ENCODE measurements around the gene BAZ1A. TPM values are rescaled to one million over a fixed set of nuclear protein-coding genes. Genes with fewer than 3 reads are reported as not detected.

The BAZ1A gene
- total RNA-seq, 1 donor from 2014 or later, result 42.5 TPM

- no peaks in the 10 kb centered on the region for H3K4me1 Mint-ChIP-seq
- H3K9me3 Mint-ChIP-seq, result no peaks in the 10 kb centered on the region
- H3K36me3 Mint-ChIP-seq, result peaks cover 40% of the 10 kb centered on the region
These were observed 99.8 kb downstream of the BAZ1A start for GRCh38 chr14:34775342-34775741.

GRCh38 chr14:34770901-34771300, 104.3 kb downstream of the BAZ1A start:
- H3K27me3 Mint-ChIP-seq (ENCODE audit: low read depth), result no peaks in the 10 kb centered on the region
- no peak for TF ChIP-seq CTCF (IDR thresholded peaks at IDR 0.05; ENCODE audit: unreplicated experiment)
- no peaks in the 10 kb centered on the region for H3K9me3 Mint-ChIP-seq
- peaks cover 26% of the 10 kb centered on the region for H3K36me3 Mint-ChIP-seq
- H3K4me1 Mint-ChIP-seq, result peaks cover 20% of the 10 kb centered on the region
- no peak overlapping the region for H3K27ac Mint-ChIP-seq
- no peak for DNase-seq (ENCODE audit: low spot score in 2 of 2, unreplicated experiment in 2 of 2)
- no peak overlapping the region for H3K4me3 Mint-ChIP-seq

More at GRCh38 chr14:34775342-34775741, 99.8 kb downstream of the BAZ1A start:
- no peak for TF ChIP-seq CTCF (IDR thresholded peaks at IDR 0.05; ENCODE audit: unreplicated experiment)
- no peak for DNase-seq (ENCODE audit: low spot score in 2 of 2, unreplicated experiment in 2 of 2)
- no peaks in the 10 kb centered on the region for H3K27me3 Mint-ChIP-seq (ENCODE audit: low read depth)
- no peak overlapping the region for H3K27ac Mint-ChIP-seq
- no peak overlapping the region for H3K4me3 Mint-ChIP-seq

GRCh38 chr14:34766606-34767005, 108.6 kb downstream of the BAZ1A start:
- Mint-ChIP-seq H3K36me3 (peaks cover 21% of the 10 kb centered on the region), H3K4me3 (no peak overlapping the region), H3K9me3 (no peaks in the 10 kb centered on the region), H3K27ac (peak overlapping the region; percentile 63), H3K4me1 (peaks cover 20% of the 10 kb centered on the region), H3K27me3 (ENCODE audit: low read depth) (no peaks in the 10 kb centered on the region)
- DNase-seq (ENCODE audit: low spot score in 2 of 2, unreplicated experiment in 2 of 2), result no peak
- TF ChIP-seq CTCF (IDR thresholded peaks at IDR 0.05; ENCODE audit: unreplicated experiment), result no peak

GRCh38 chr14:34766060-34766459, 109.1 kb downstream of the BAZ1A start:
- H3K4me3 Mint-ChIP-seq, result no peak overlapping the region
- H3K27ac Mint-ChIP-seq, result peak overlapping the region; percentile 63
- peaks cover 23% of the 10 kb centered on the region for H3K36me3 Mint-ChIP-seq
- no peak for DNase-seq (ENCODE audit: low spot score in 2 of 2, unreplicated experiment in 2 of 2)
- no peaks in the 10 kb centered on the region for H3K27me3 Mint-ChIP-seq (ENCODE audit: low read depth)
- H3K4me1 Mint-ChIP-seq, result peaks cover 20% of the 10 kb centered on the region
- no peaks in the 10 kb centered on the region for H3K9me3 Mint-ChIP-seq
- TF ChIP-seq CTCF (IDR thresholded peaks at IDR 0.05; ENCODE audit: unreplicated experiment), result no peak

- Mint-ChIP-seq H3K36me3 (peaks cover 25% of the 10 kb centered on the region), H3K9me3 (no peaks in the 10 kb centered on the region), H3K4me1 (no peaks in the 10 kb centered on the region), H3K4me3 (no peak overlapping the region), H3K27me3 (ENCODE audit: low read depth) (no peaks in the 10 kb centered on the region), H3K27ac (no peak overlapping the region)
- DNase-seq (ENCODE audit: low spot score in 2 of 2, unreplicated experiment in 2 of 2), result no peak
- no peak for TF ChIP-seq CTCF (IDR thresholded peaks at IDR 0.05; ENCODE audit: unreplicated experiment)
These were observed 119.9 kb downstream of the BAZ1A start for GRCh38 chr14:34755215-34755614.

GRCh38 chr14:34754687-34755086, 120.5 kb downstream of the BAZ1A start:
- H3K4me3 Mint-ChIP-seq, result no peak overlapping the region
- TF ChIP-seq CTCF (IDR thresholded peaks at IDR 0.05; ENCODE audit: unreplicated experiment), result no peak
- DNase-seq (ENCODE audit: low spot score in 2 of 2, unreplicated experiment in 2 of 2), result no peak
- H3K27ac Mint-ChIP-seq, result no peak overlapping the region
- no peaks in the 10 kb centered on the region for H3K9me3 Mint-ChIP-seq
- H3K27me3 Mint-ChIP-seq (ENCODE audit: low read depth), result no peaks in the 10 kb centered on the region
- no peaks in the 10 kb centered on the region for H3K4me1 Mint-ChIP-seq
- peaks cover 24% of the 10 kb centered on the region for H3K36me3 Mint-ChIP-seq
